ENCODE data around the gene S100A3. TPM values are rescaled to one million over a fixed set of nuclear protein-coding genes. Genes with fewer than 3 reads are reported as not detected.
"Not testable (repeated sequence)": the region's sequence is repeated elsewhere in the genome, so short reads cannot be mapped to it uniquely, and the experiment has no call there.

S100A3 gene
- total and polyA plus RNA-seq, 3 donors from 2014 or later: 0.67 TPM; not detected in 2

GRCh38 chr1:153583976-153584375 is 34.9 kb upstream of the S100A3 start:
- no peak for TF ChIP-seq CTCF (IDR thresholded peaks at IDR 0.05)
- no peak for TF ChIP-seq POLR2A (IDR thresholded peaks at IDR 0.05)
- DNase-seq: no peak
- WGBS, 2 donors: 67 to 70% methylated on average over 2 of the region's 2 CpGs
- H3K9me3 ChIP-seq: no peaks in the 10 kb centered on the region
- H3K27me3 ChIP-seq: no peaks in the 10 kb centered on the region
- H3K4me1 ChIP-seq: peaks cover 15% of the 10 kb centered on the region
- no peak overlapping the region for H3K4me3 ChIP-seq
- H3K36me3 ChIP-seq (ENCODE audit: low read depth, missing control alignments): no peaks in the 10 kb centered on the region
- intact Hi-C loops (cut with DNase I; ENCODE audit: low total_unique reads): no loop called here
- H3K27ac ChIP-seq: peak overlapping the region in 1 of 2 donors; percentile 43

DNA sequence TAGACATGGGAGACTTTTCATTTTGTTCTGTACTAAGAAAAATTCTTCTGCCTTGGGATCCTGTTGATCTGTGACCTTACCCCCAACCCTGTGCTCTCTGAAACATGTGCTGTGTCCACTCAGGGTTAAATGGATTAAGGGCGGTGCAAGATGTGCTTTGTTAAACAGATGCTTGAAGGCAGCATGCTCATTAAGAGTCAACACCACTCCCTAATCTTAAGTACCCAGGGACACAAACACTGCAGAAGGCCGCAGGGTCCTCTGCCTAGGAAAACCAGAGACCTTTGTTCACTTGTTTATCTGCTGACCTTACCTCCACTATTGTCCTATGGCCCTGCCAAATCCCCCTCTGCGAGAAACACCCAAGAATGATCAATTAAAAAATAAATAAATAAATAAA is 34.5 kb upstream of the S100A3 start:
- intact Hi-C loops (cut with DNase I; ENCODE audit: low total_unique reads); H3K27ac ChIP-seq; H3K36me3 ChIP-seq (ENCODE audit: low read depth, missing control alignments); H3K4me3 ChIP-seq; DNase-seq; H3K27me3 ChIP-seq; H3K9me3 ChIP-seq: not testable (repeated sequence)
- WGBS, 2 donors: 62 to 85% methylated on average over 2 to 3 of the region's 3 CpGs
- peaks cover 15% of the 10 kb centered on the region for H3K4me1 ChIP-seq

DNA sequence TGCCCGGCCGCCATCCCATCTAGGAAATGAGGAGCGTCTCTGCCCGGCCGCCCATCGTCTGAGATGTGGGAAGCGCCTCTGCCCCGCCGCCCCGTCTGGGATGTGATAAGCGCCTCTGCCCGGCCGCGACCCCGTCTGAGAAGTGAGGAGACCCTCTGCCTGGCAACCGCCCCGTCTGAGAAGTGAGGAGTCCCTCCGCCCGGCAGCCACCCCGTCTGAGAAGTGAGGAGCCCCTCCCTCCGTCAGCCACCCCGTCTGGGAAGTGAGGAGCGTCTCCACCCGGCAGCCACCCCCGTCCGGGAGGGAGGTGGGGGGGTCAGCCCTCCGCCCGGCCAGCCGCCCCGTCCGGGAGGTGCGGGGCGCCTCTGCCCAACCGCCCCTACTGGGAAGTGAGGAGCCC is 33.8 kb upstream of the S100A3 start:
- Histone ChIP-seq H3K4me3 (peak overlapping the region; percentile 29 to 41), H3K27ac (peak overlapping the region in 1 of 2 donors; percentile 41), H3K4me1 (peaks cover 15% of the 10 kb centered on the region)
- H3K27me3 ChIP-seq; H3K36me3 ChIP-seq (ENCODE audit: low read depth, missing control alignments); intact Hi-C loops (cut with DNase I; ENCODE audit: low total_unique reads); DNase-seq; H3K9me3 ChIP-seq: not testable (repeated sequence)
- WGBS, 2 donors: 94% methylated on average over 20 to 27 of the region's 34 CpGs

- H3K4me3 ChIP-seq: no peak overlapping the region
- H3K9me3 ChIP-seq: no peaks in the 10 kb centered on the region
- 79 to 87% methylated on average over 3 of the region's 3 CpGs for WGBS, 2 donors
- H3K36me3 ChIP-seq (ENCODE audit: low read depth, missing control alignments): no peaks in the 10 kb centered on the region
- TF ChIP-seq CTCF (IDR thresholded peaks at IDR 0.05) (no peak), POLR2A (IDR thresholded peaks at IDR 0.05) (no peak)
- H3K4me1 ChIP-seq: no peaks in the 10 kb centered on the region
- H3K27me3 ChIP-seq: no peaks in the 10 kb centered on the region
- no peak for DNase-seq
- no peak overlapping the region for H3K27ac ChIP-seq
- intact Hi-C loops (cut with DNase I; ENCODE audit: low total_unique reads): no loop called here
These were observed 29.9 kb upstream of the S100A3 start for GRCh38 chr1:153578936-153579335.

DNA sequence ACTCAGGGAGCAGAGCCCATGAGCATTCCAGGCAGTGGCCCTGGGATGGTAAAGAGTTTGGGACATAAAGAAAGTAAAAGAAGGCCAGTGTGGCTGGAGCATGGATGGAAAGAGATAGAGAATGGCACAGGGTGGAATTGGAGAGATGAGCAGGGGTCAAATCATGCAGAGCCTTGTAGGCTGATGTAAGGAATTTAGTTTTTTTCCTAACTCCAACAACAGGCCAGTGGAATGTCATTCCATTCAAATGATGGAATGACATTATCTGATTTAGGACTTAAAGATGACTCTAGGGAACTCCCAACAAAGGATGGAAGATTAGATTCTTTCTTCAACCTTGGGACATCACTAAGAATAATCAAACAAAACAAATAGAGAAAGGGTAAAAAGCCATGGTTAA is 29.4 kb upstream of the S100A3 start:
- no peaks in the 10 kb centered on the region for H3K36me3 ChIP-seq (ENCODE audit: low read depth, missing control alignments)
- intact Hi-C loops (cut with DNase I; ENCODE audit: low total_unique reads): no loop called here
- H3K27ac ChIP-seq: no peak overlapping the region
- no peaks in the 10 kb centered on the region for H3K9me3 ChIP-seq
- no peaks in the 10 kb centered on the region for H3K4me1 ChIP-seq
- DNase-seq: no peak
- TF ChIP-seq CTCF (IDR thresholded peaks at IDR 0.05) (no peak), POLR2A (IDR thresholded peaks at IDR 0.05) (no peak)
- no peaks in the 10 kb centered on the region for H3K27me3 ChIP-seq
- no peak overlapping the region for H3K4me3 ChIP-seq

DNA sequence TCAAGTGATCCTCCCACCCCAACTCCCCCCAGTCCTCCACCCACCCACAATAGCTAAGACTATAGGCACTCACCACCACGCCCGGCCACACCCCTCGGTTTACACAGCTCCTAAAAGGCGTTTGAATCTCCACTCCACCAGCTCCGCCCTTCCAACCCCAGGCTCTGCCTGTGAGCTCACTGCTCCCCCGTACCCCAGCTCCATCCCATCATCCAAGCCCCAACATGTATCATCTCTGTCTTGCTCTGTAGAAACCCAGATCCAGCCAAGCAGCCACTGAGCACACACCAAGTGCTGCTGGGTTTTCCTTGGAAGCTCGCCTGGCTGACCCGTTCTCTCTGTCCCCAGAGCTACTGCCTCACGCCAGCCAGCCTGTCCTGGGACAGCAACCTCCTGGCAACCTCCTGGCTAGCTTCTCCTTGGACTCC is 28.6 kb upstream of the S100A3 start:
- no peaks in the 10 kb centered on the region for H3K4me1 ChIP-seq
- no peak overlapping the region for H3K4me3 ChIP-seq
- TF ChIP-seq POLR2A (IDR thresholded peaks at IDR 0.05) (no peak), CTCF (IDR thresholded peaks at IDR 0.05) (no peak)
- H3K27me3 ChIP-seq: no peaks in the 10 kb centered on the region
- intact Hi-C loops (cut with DNase I; ENCODE audit: low total_unique reads): no loop called here
- DNase-seq: no peak
- 72 to 75% methylated on average over 9 of the region's 9 CpGs for WGBS, 2 donors
- H3K9me3 ChIP-seq: no peaks in the 10 kb centered on the region
- no peaks in the 10 kb centered on the region for H3K36me3 ChIP-seq (ENCODE audit: low read depth, missing control alignments)
- no peak overlapping the region for H3K27ac ChIP-seq
